CD14-positive monocyte (primary cell): ENCODE measurements around the gene TSC22D3. TPM values are rescaled to one million over a fixed set of nuclear protein-coding genes. Genes with fewer than 3 reads are reported as not detected.

ENCODE experiments used
- DNase-seq, 3 donors: peaks; one replicate each; pipeline ENCODE4 v3.0.0-alpha.2; 2011 to 2022
- H2AFZ ChIP-seq: 2 replicates; pipeline ENCODE4 v1.6.0; 2012; ENCODE audit warnings: mild to moderate bottlenecking, low read depth, low read length, inconsistent platforms; ENCODE audit not compliant: insufficient read depth, poor library complexity, severe bottlenecking
- H3K27ac ChIP-seq, 2 donors: 1 replicate in 1 of 2; 2 replicates in 1 of 2; pipeline ENCODE4 v1.5.1; 2012 to 2013; ENCODE audit warnings: low read length in 2 of 2, control low read depth in 1 of 2, inconsistent platforms in 1 of 2, low read depth in 1 of 2, mild to moderate bottlenecking in 1 of 2
- H3K27me3 ChIP-seq, 2 donors: one replicate each; pipeline versions ENCODE4 v1.6.0 to v1.6.1; 2011 to 2013; ENCODE audit warnings: low read length in 2 of 2; ENCODE audit not compliant: control insufficient read depth in 2 of 2, insufficient read depth in 2 of 2
- H3K36me3 ChIP-seq, 2 donors: replicated peaks in 1 of 2; 1 replicate in 1 of 2; 2 replicates in 1 of 2; pipeline versions ENCODE4 v1.5.1 to v1.6.1; 2012 to 2013; ENCODE audit warnings: low read length in 2 of 2, control low read depth in 1 of 2, inconsistent platforms in 1 of 2, mild to moderate bottlenecking in 1 of 2; ENCODE audit not compliant: insufficient read depth in 2 of 2, control insufficient read depth in 1 of 2
- H3K4me1 ChIP-seq, 2 donors: 1 replicate in 1 of 2; 2 replicates in 1 of 2; pipeline versions ENCODE4 v1.5.1 to v1.6.1; 2012 to 2013; ENCODE audit warnings: low read length in 2 of 2, control low read depth in 1 of 2, inconsistent platforms in 1 of 2, mild to moderate bottlenecking in 1 of 2, moderate library complexity in 1 of 2; ENCODE audit not compliant: insufficient read depth in 2 of 2, control insufficient read depth in 1 of 2
- H3K4me2 ChIP-seq: replicated peaks from 2 replicates; pipeline ENCODE3; 2012; ENCODE audit warnings: low read length, moderate library complexity, mild to moderate bottlenecking; ENCODE audit not compliant: poor library complexity, severe bottlenecking; ENCODE audit errors: extremely low read depth
- H3K4me3 ChIP-seq, 3 experiments: fragments of 200-600 bp in 1 of 3; sonication (generic) in 1 of 3; replicated peaks in 1 of 3; 1 replicate in 2 of 3; 2 replicates in 1 of 3; pipeline ENCODE4 v1.5.1; 2011 to 2013; ENCODE audit warnings: low read length in 3 of 3, mild to moderate bottlenecking in 3 of 3, control low read depth in 2 of 3, low read depth in 2 of 3, inconsistent platforms in 1 of 3, moderate library complexity in 1 of 3
- H3K79me2 ChIP-seq: 2 replicates; pipeline ENCODE4 v1.6.0; 2012; ENCODE audit warnings: mild to moderate bottlenecking, control low read depth, inconsistent platforms, low read length, moderate library complexity; ENCODE audit not compliant: insufficient read depth
- H3K9ac ChIP-seq: 2 replicates; pipeline ENCODE4 v1.6.0; 2017; ENCODE audit warnings: low read length, mild to moderate bottlenecking; ENCODE audit not compliant: insufficient read depth, poor library complexity, severe bottlenecking
- H3K9me3 ChIP-seq, 2 donors: replicated peaks in 1 of 2; 1 replicate in 1 of 2; 2 replicates in 1 of 2; pipeline versions ENCODE4 v1.5.1 to v1.6.1; 2012 to 2013; ENCODE audit warnings: low read length in 2 of 2, control low read depth in 1 of 2; ENCODE audit not compliant: control insufficient read depth in 1 of 2, insufficient read depth in 1 of 2
- H4K20me1 ChIP-seq: 2 replicates; pipeline ENCODE4 v1.6.0; 2012; ENCODE audit warnings: mild to moderate bottlenecking, low read length, control low read depth, moderate library complexity; ENCODE audit not compliant: insufficient read depth
- H3K27ac Mint-ChIP-seq, 7 donors: one replicate each; pipeline ENCODE4 v1.8.0; 2020; ENCODE audit warnings: mild to moderate bottlenecking in 7 of 7, mixed read lengths in 7 of 7, moderate library complexity in 6 of 7, inconsistent platforms in 2 of 7
- H3K27me3 Mint-ChIP-seq, 3 donors: one replicate each; pipeline ENCODE4 v1.8.0; 2021 to 2022; ENCODE audit warnings: low read depth in 3 of 3, mild to moderate bottlenecking in 3 of 3, mixed read lengths in 3 of 3, moderate library complexity in 3 of 3, inconsistent platforms in 1 of 3
- H3K36me3 Mint-ChIP-seq, 2 donors: one replicate each; pipeline ENCODE4 v1.8.0; 2020; ENCODE audit warnings: mixed read lengths in 2 of 2, inconsistent platforms in 1 of 2, mild to moderate bottlenecking in 1 of 2
- H3K4me1 Mint-ChIP-seq: one replicate; pipeline ENCODE4 v1.8.0; 2020; ENCODE audit warnings: mild to moderate bottlenecking, mixed read lengths
- H3K4me3 Mint-ChIP-seq, 2 donors: one replicate each; pipeline ENCODE4 v1.8.0; 2020; ENCODE audit warnings: mild to moderate bottlenecking in 2 of 2, mixed read lengths in 2 of 2, moderate library complexity in 1 of 2
- H3K9me3 Mint-ChIP-seq, 7 donors: one replicate each; pipeline ENCODE4 v1.8.0; 2020 to 2022; ENCODE audit warnings: mixed read lengths in 7 of 7, mild to moderate bottlenecking in 6 of 7, moderate library complexity in 6 of 7, inconsistent platforms in 2 of 7
- CTCF ChIP-seq: fragments of 200-600 bp; IDR thresholded peaks from one replicate; pipeline ENCODE4 v1.8.0; 2022; ENCODE audit warnings: antibody characterized with exemption, mild to moderate bottlenecking
- WGBS: methylation state at CpG from one replicate; pipeline ENCODE4 v1.1.5; 2013; ENCODE audit warnings: missing lambda C conversion rate; ENCODE audit not compliant: insufficient coverage; 5-methylcytosine and 5-hydroxymethylcytosine counted together
- intact Hi-C, 2 donors: fragments of 100-400 bp; cut with micrococcal nuclease; formaldehyde crosslinking; loops; one replicate each; pipeline versions ENCODE4 v1.15.0 to v1.15.1; 2023
- polyA plus RNA-seq, 3 donors: library from polyadenylated mRNA; depleted of rRNA in 1 of 3; unstranded in 2 of 3; stranded (reverse) in 1 of 3; fragments of 300-500 nt in 2 of 3; fragments of >200 nt in 1 of 3; fragmentation: Illumina TruSeq in 2 of 3; gene quantifications; 1 replicate in 2 of 3; 2 replicates in 1 of 3; pipeline ENCODE4 v1.2.3, GENCODE V29; 2012 to 2021

Gene TSC22D3
- polyA plus RNA-seq, 3 donors = 171 to 1,562 (median 326) TPM

DNA sequence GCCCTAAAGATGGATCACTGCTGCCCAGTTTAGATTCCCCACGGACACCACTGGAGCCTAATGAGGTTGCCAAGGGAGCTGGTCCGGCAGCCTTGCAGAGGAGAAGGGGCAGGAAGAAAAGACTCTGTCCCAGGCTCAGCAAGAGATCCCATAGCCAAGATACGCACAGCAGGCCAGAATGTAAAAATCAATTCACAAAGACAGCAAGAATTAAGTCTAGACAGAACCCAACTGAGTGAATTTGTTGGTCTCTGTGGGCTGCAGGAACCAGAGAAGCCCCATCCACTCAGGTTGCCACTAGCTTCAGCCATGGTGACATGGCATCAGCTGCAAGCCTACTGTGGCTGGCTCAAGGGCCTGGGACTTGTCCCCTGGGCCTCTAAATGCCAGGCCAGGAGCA, 22.9 kb downstream of the TSC22D3 start:
- H3K4me1 Mint-ChIP-seq = peaks cover 11% of the 10 kb centered on the region
- no peak overlapping the region for H3K4me3 ChIP-seq
- no peak for TF ChIP-seq CTCF
- no peaks in the 10 kb centered on the region for H3K79me2 ChIP-seq
- no peak overlapping the region for H3K9ac ChIP-seq
- H3K36me3 ChIP-seq = no peaks in the 10 kb centered on the region
- H3K9me3 ChIP-seq = no peaks in the 10 kb centered on the region
- no peak overlapping the region for H3K4me2 ChIP-seq
- no peak overlapping the region for H2AFZ ChIP-seq
- intact Hi-C loops = no loop called here
- peaks cover 0 to 19% (median 4%) of the 10 kb centered on the region in 3 donors for H3K27me3 Mint-ChIP-seq
- H3K27ac Mint-ChIP-seq = no peak overlapping the region
- H3K4me3 Mint-ChIP-seq = no peak overlapping the region
- H3K27ac ChIP-seq = no peak overlapping the region
- H3K36me3 Mint-ChIP-seq = no peaks in the 10 kb centered on the region
- no peaks in the 10 kb centered on the region for H4K20me1 ChIP-seq
- no peak for DNase-seq
- H3K4me1 ChIP-seq = peaks cover 13% of the 10 kb centered on the region in 2 donors
- H3K27me3 ChIP-seq = no peaks in the 10 kb centered on the region
- H3K9me3 Mint-ChIP-seq = no peaks in the 10 kb centered on the region
- 90% methylated on average over 2 of the region's 3 CpGs for WGBS

DNA sequence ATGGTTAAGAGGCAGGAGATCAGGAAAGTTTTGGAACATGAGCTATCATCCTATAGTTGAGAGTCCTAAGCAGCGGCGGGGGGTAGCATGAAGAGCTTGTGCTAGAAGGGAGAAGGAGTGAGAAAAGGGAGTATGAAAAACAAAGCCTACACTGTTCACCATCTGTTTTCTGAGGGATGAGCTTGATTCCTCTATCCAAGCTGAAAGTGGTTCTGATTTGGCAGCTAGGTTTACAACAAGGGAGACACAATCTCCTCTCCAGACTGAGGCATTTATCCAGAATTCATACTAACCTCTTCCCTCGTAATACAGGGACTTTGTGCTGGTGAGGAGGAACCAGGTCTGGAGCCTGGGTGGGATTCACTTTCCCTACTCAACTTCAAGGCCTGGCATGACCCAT, 23.5 kb downstream of the TSC22D3 start:
- Histone ChIP-seq H3K9ac (no peak overlapping the region), H3K4me3 (no peak overlapping the region), H3K4me1 (peaks cover 13% of the 10 kb centered on the region in 2 donors), H4K20me1 (no peaks in the 10 kb centered on the region), H3K9me3 (no peaks in the 10 kb centered on the region), H3K36me3 (no peaks in the 10 kb centered on the region), H3K4me2 (no peak overlapping the region), H3K27ac (no peak overlapping the region), H3K27me3 (no peaks in the 10 kb centered on the region), H3K79me2 (no peaks in the 10 kb centered on the region), H2AFZ (no peak overlapping the region)
- peaks cover 11% of the 10 kb centered on the region for H3K4me1 Mint-ChIP-seq
- no peak overlapping the region for H3K27ac Mint-ChIP-seq
- WGBS = no CpG with 5 or more reads among the region's 3 CpGs
- no peaks in the 10 kb centered on the region for H3K36me3 Mint-ChIP-seq
- H3K9me3 Mint-ChIP-seq = no peaks in the 10 kb centered on the region
- H3K4me3 Mint-ChIP-seq = no peak overlapping the region
- H3K27me3 Mint-ChIP-seq = peaks cover 0 to 13% (median 3%) of the 10 kb centered on the region in 3 donors
- intact Hi-C loops = no loop called here
- no peak for DNase-seq
- no peak for TF ChIP-seq CTCF
